ENCODE data around the gene JPH4. TPM values are rescaled to one million over a fixed set of nuclear protein-coding genes. Genes with fewer than 3 reads are reported as not detected.

The JPH4 gene
- total RNA-seq, 1 experiment from 2014 or later, result 6.8 TPM

GRCh38 chr14:23563473-23564180, 15.0 kb downstream of the JPH4 start:
- H3K9me3 ChIP-seq (ENCODE audit: control insufficient read depth, low read depth, low read length), result no peaks in the 10 kb centered on the region
- H3K23ac ChIP-seq (ENCODE audit: insufficient read length, low read depth, low read length), result no peak overlapping the region
- no peak overlapping the region for H4K5ac ChIP-seq (ENCODE audit: insufficient read length, low read depth, low read length)
- H3K18ac ChIP-seq (ENCODE audit: insufficient read length, low read depth, low read length), result no peak overlapping the region
- no peak overlapping the region for H2BK20ac ChIP-seq (ENCODE audit: low read depth, low read length, poor library complexity, severe bottlenecking)
- Mint-ChIP-seq H3K27me3 (ENCODE audit: low read depth) (no peaks in the 10 kb centered on the region; the same call in 1 of the 2 replicates), H3K4me3 (no peak overlapping the region; a peak in 1 of 5 replicates), H3K9me3 (no peaks in the 10 kb centered on the region), H3K36me3 (ENCODE audit: insufficient read depth in 1 of 3, low read depth in 3 of 3) (peaks cover 15 to 69% (median 61%) of the 10 kb centered on the region in 3 experiments), H3K4me1 (peaks cover 20 to 28% of the 10 kb centered on the region in 2 experiments), H3K27ac (no peak overlapping the region)
- no peak overlapping the region for H4K91ac ChIP-seq (ENCODE audit: insufficient read length, low read depth, low read length)
- no peak for DNase-seq
- no peak overlapping the region for H3K9ac ChIP-seq (ENCODE audit: extremely low read depth, insufficient read length, low read length)
- no peak overlapping the region for H2AFZ ChIP-seq (ENCODE audit: low read length)
- no peak overlapping the region for H2BK15ac ChIP-seq (ENCODE audit: low read depth, low read length)
- H3K14ac ChIP-seq (ENCODE audit: insufficient read depth, low read length), result no peak overlapping the region
- no peaks in the 10 kb centered on the region for H3K79me1 ChIP-seq (ENCODE audit: insufficient read depth, low read depth, low read length, poor library complexity, severe bottlenecking)
- no peak overlapping the region for H3K56ac ChIP-seq (ENCODE audit: insufficient read length, low read depth, low read length)
- TF ChIP-seq CTCF (conservative IDR thresholded peaks at IDR 0.05), result no peak
- H3K4me1 ChIP-seq (ENCODE audit: insufficient read depth, low read length), result peaks cover 5% of the 10 kb centered on the region
- peaks cover 3% of the 10 kb centered on the region for H4K20me1 ChIP-seq (ENCODE audit: control insufficient read depth, insufficient read depth, insufficient read length)
- no peak overlapping the region for H3K4me2 ChIP-seq (ENCODE audit: insufficient read depth, insufficient read length, low read length)
- no peaks in the 10 kb centered on the region for H3K79me2 ChIP-seq (ENCODE audit: insufficient read depth, low read length)
- H3K27ac ChIP-seq (ENCODE audit: insufficient read length, low read depth, low read length), result no peak overlapping the region
- no peak overlapping the region for H4K8ac ChIP-seq (replicated peaks; ENCODE audit: insufficient read length, low read depth, low read length)
- H2BK5ac ChIP-seq (ENCODE audit: insufficient read length, low read length), result no peak overlapping the region
- H2AK5ac ChIP-seq (ENCODE audit: insufficient read length, low read length), result no peak overlapping the region
- peaks cover 3% of the 10 kb centered on the region for H3K23me2 ChIP-seq (ENCODE audit: insufficient read length, low read depth, low read length, poor library complexity, severe bottlenecking)
- H3K4ac ChIP-seq (ENCODE audit: low read depth, low read length), result no peak overlapping the region
- H2BK12ac ChIP-seq (ENCODE audit: insufficient read length, low read depth, low read length), result no peak overlapping the region
- no CpG with 5 or more reads among the region's 14 CpGs for WGBS (ENCODE audit: extremely low coverage, insufficient read length, low lambda C conversion rate)
- no peak overlapping the region for H3T11ph ChIP-seq (ENCODE audit: low read length)
- no peaks in the 10 kb centered on the region for H3K27me3 ChIP-seq (ENCODE audit: insufficient read depth, low read length)
- H2BK120ac ChIP-seq (ENCODE audit: low read depth, low read length, poor library complexity, severe bottlenecking), result no peak overlapping the region

Measured in H9 (cell line).